GM12801 (cell line): Measurements from ENCODE around the gene ENO2.

Source experiments
- CTCF ChIP-seq: IDR thresholded peaks from one replicate; pipeline ENCODE4 v1.5.1; 2011; ENCODE audit warnings: control low read depth; ENCODE audit not compliant: insufficient read length; ENCODE audit errors: extremely low read depth

ENO2 gene

DNA sequence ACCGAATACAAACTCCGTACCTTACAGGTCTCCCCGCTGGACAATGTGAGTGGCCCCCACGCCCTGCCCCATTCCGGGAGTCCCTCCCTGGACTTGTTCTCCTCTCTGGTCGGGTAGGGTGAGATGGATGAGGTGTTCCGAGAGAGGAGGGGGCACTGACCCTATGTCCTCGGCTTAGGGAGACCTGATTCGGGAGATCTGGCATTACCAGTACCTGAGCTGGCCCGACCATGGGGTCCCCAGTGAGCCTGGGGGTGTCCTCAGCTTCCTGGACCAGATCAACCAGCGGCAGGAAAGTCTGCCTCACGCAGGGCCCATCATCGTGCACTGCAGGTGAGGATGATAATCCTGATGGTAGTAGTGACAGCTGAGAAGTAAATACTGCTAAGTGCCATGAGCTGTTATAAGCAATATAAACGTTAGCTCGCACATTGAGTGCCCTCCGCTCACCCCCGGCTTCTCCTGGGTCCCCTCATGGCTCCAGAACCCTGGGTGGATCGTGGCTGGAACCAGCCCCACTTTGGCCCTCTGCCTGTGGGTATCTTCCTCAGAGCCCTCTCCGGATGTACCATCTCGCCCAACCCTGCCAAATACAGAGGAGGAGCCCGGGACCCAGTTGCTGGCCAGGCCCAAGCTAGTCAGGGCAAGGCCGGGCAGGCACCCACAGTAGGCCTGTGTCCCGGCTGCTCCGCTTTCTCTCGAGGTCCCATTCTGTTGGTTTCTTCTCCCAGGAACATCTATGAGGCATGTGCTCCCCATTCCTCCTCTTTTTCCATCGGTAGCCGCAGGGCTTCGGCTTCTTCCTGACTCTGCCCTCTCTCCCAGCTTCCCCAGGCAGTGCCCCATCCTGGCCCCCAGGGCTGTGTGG lies 43.6 kb downstream of the ENO2 start:
- no peak for TF ChIP-seq CTCF

DNA sequence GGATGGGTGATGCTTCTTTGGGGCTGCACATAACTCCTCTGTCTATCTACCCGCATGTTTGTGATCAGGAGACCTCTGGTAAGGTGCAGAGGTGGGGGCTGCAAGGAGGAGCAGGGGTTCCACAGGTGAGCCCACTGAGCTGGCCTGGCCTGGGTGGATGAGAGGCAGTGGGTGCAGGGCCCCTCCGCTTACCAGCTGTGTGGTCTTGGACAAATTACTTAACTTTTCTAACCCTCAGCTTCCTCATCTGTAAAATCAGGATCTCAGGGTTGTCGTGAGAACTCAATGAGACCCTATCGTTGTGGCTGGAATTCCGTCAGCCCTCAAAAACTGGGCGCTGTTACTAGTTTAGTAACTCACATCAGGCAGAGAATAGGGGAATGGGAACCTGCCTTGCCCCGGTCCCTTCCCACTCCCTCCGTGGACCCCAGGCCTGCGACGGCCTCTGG lies 44.3 kb downstream of the ENO2 start:
- no peak for TF ChIP-seq CTCF

DNA sequence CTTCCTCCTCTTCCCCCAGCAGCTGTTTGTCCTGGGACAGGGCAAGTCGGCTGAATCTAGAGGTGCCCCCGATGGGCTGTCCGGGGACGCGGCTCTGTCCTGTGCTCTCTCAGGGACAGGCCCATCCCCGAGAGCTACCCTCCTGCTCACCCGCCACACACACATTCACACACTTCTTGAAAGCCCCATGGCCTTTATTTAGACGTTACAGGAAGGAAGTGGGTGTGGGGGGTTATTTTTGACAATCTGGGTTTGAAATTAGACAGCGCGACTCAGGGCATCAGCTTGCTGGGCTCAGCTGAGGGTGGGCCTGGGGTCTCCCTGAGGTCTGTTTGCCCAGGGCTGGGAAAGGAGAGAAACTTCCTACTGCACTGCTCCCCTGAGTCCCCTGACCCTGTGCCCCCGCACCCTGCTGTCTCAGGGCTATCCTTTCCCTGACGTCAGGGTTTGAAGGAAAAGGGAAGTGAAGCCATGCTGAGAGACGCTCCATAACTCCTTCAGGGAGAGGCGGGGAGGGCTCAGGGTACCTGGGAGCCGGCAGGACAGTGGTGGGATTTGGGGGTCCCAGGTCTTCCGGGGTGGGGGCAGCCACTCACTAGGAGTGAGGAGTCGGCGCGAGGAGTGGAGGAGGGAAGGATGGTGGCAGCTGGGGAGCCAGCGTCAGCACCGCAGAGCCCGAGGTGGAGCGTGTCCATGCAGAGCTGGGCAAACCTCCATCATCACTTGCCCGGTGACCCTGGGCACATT lies 44.9 kb downstream of the ENO2 start:
- no peak for TF ChIP-seq CTCF

- TF ChIP-seq CTCF = no peak
These were observed 45.6 kb downstream of the ENO2 start for GRCh38 chr12:6959805-6960592.

- TF ChIP-seq CTCF = no peak
These were observed 46.4 kb downstream of the ENO2 start for GRCh38 chr12:6960593-6961277.

- TF ChIP-seq CTCF = no peak
These were observed 46.9 kb downstream of the ENO2 start for GRCh38 chr12:6961278-6961694.
